Measurements from ENCODE around the gene CFD. TPM values are rescaled to one million over a fixed set of nuclear protein-coding genes. Genes with fewer than 3 reads are reported as not detected.

Gene CFD
- total RNA-seq, 2 donors from 2014 or later = 134 to 825 TPM

DNA sequence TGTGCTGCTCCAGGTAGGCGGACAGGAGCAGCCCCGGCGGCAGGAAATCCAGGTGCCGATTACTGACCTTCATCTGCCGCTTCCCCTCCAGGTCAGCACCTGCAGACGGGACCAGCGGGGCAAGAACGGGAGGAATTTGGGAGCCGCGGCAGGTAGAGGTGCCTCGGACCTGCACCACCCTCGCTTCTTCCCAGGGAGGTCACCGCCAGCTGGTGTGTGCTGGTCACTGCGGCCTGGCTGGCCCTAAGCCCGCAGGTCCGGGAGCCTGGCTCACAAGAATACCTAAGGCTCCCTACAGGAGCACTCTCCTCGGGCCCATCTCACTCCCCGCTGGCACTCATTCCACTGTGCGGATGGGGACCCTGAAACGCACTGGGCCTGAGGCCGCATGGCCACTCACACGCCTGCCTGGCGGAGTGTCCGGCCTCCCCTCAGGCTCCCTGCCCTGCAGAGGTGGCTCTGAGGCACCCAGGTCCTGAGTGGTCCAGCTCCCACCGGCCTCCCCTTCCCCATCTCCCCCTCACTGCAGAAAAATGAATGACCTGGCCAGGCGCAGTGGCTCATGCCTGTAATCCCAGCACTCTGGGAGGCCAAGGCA lies 38.1 kb downstream of the CFD start:
- Histone ChIP-seq H3K27ac (no peak overlapping the region), H3K4me3 (no peak overlapping the region), H3K27me3 (no peaks in the 10 kb centered on the region), H3K9me3 (no peaks in the 10 kb centered on the region), H3K4me1 (peaks cover 7% of the 10 kb centered on the region), H3K36me3 (replicated peaks in 1 of 2; ENCODE audit: insufficient read depth in 1 of 2, low read depth in 2 of 2) (peaks cover 0 to 4% of the 10 kb centered on the region in 2 donors)
- DNase-seq (no peak), ATAC-seq (no peak)
- 89 to 90% methylated on average over 12 to 26 of the region's 26 CpGs for WGBS, 2 donors
- intact Hi-C loops (cut with DNase I) = no loop called here
- TF ChIP-seq, protein P1, sequence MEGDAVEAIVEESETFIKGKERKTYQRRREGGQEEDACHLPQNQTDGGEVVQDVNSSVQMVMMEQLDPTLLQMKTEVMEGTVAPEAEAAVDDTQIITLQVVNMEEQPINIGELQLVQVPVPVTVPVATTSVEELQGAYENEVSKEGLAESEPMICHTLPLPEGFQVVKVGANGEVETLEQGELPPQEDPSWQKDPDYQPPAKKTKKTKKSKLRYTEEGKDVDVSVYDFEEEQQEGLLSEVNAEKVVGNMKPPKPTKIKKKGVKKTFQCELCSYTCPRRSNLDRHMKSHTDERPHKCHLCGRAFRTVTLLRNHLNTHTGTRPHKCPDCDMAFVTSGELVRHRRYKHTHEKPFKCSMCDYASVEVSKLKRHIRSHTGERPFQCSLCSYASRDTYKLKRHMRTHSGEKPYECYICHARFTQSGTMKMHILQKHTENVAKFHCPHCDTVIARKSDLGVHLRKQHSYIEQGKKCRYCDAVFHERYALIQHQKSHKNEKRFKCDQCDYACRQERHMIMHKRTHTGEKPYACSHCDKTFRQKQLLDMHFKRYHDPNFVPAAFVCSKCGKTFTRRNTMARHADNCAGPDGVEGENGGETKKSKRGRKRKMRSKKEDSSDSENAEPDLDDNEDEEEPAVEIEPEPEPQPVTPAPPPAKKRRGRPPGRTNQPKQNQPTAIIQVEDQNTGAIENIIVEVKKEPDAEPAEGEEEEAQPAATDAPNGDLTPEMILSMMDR (IDR thresholded peaks at IDR 0.05) = no peak
- no peak for TF ChIP-seq POLR2A (IDR thresholded peaks at IDR 0.05)

DNA sequence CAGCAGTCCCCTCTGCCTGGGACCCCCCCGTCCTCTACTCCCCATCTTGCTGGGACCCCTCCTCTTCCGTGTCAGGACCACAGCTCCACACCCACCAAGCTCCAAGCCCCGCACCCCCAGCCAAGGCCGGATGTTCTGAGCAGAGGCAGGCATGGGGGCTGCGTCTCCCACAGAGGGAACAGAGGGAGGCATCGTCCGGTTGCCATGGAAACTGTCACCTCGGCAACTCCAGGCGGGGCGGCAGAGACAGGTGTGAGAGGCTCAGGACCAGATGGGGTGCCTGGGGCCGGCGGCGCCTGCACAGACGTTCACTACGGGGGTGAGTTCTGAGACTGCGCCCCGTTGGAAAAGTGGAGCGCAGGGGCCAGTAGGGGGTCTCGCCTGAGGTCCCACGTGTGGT lies 39.2 kb downstream of the CFD start:
- TF ChIP-seq POLR2A (IDR thresholded peaks at IDR 0.05) = no peak
- TF ChIP-seq, protein P1 (IDR thresholded peaks at IDR 0.05) = no peak
- H3K4me1 ChIP-seq = peaks cover 7% of the 10 kb centered on the region
- DNase-seq = peak in 2 of 4 donors; percentile 54 to 55
- no peaks in the 10 kb centered on the region for H3K9me3 ChIP-seq
- no peaks in the 10 kb centered on the region for H3K27me3 ChIP-seq
- WGBS, 2 donors = 80 to 94% methylated on average over 12 to 20 of the region's 20 CpGs
- intact Hi-C loops (cut with DNase I) = no loop called here
- H3K36me3 ChIP-seq (replicated peaks in 1 of 2; ENCODE audit: insufficient read depth in 1 of 2, low read depth in 2 of 2) = peaks cover 0 to 4% of the 10 kb centered on the region in 2 donors
- ATAC-seq = no peak
- H3K27ac ChIP-seq = no peak overlapping the region
- no peak overlapping the region for H3K4me3 ChIP-seq

DNA sequence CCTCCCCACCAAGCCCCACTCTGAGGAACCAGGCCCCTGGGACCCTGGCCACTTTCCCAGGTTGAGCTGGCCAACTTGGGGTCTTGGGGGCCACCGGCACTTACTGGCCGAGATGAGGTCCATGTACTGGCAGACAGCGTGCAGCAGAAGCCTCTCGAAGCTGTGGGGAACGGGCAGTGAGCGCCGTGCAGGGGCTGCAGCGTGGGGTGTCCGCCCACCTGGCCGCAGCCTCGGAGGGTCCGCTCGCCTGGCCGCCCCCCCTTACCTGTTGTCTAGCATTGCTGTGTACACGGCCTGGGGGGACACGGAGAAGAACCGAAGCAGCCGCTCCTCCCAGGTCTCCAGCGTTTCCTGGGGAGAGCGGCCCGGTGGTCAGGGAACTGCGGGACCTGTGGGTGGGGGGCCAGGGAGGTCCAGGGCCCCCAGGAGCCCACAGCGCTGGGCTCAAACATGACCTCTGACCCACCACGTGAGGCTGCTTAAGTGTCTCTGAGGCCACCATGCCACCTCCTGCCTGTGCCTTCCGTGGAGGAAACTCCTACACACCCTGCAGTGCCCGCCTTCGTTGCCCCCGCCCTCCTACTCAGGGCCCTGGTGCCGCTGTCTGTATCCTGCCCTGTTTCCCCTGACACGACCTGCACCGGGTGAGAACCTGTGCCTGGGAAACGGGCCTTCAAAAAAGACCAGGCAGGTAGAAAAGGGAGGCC lies 40.0 kb downstream of the CFD start:
- Histone ChIP-seq H3K4me3 (no peak overlapping the region), H3K9me3 (no peaks in the 10 kb centered on the region), H3K27ac (no peak overlapping the region), H3K36me3 (replicated peaks in 1 of 2; ENCODE audit: insufficient read depth in 1 of 2, low read depth in 2 of 2) (peaks cover 0 to 4% of the 10 kb centered on the region in 2 donors), H3K4me1 (peaks cover 12% of the 10 kb centered on the region), H3K27me3 (no peaks in the 10 kb centered on the region)
- WGBS, 2 donors = 91% methylated on average over 12 to 29 of the region's 32 CpGs
- ATAC-seq = no peak
- DNase-seq = no peak
- intact Hi-C loops (cut with DNase I) = no loop called here
- TF ChIP-seq, protein P1 (IDR thresholded peaks at IDR 0.05) = no peak
- TF ChIP-seq POLR2A (IDR thresholded peaks at IDR 0.05) = no peak

DNA sequence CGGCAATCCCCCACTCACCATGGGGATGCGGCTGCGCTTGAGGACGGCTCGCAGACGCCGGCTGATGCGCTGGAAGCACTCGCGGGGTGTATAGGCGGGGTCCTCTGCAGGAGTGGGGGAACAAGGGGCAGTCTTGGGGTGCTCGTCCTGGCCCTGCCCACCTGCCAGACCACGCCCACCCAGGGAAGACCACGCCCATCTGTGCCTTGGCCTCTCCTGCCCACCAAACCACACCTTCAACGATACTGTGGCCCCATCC lies 40.5 kb downstream of the CFD start:
- DNase-seq (no peak), ATAC-seq (no peak)
- no peak overlapping the region for H3K27ac ChIP-seq
- intact Hi-C loops (cut with DNase I) = no loop called here
- no peaks in the 10 kb centered on the region for H3K27me3 ChIP-seq
- H3K9me3 ChIP-seq = no peaks in the 10 kb centered on the region
- H3K4me1 ChIP-seq = peaks cover 12% of the 10 kb centered on the region
- 84 to 90% methylated on average over 14 to 15 of the region's 15 CpGs for WGBS, 2 donors
- H3K4me3 ChIP-seq = no peak overlapping the region
- H3K36me3 ChIP-seq (replicated peaks in 1 of 2; ENCODE audit: insufficient read depth in 1 of 2, low read depth in 2 of 2) = peaks cover 0 to 4% of the 10 kb centered on the region in 2 donors
- TF ChIP-seq, protein P1 (IDR thresholded peaks at IDR 0.05) = no peak
- no peak for TF ChIP-seq POLR2A (IDR thresholded peaks at IDR 0.05)

Data from body of pancreas (tissue), 4 donors.